A549 treated with dexamethasone at 1 μM for 4 hours (cell line): ENCODE results near the gene IRF2BP1. TPM values are rescaled to one million over a fixed set of nuclear protein-coding genes. Genes with fewer than 3 reads are reported as not detected.

Experiments
- total RNA-seq: library from RNA; stranded (reverse); fragments of 200-300 nt; extraction: Qiagen RNA extraction; gene quantifications from 5 replicates; pipeline ENCODE4 v1.2.3, GENCODE V29; 2022

Gene IRF2BP1
- 20.8 to 37.5 TPM (median 33.3 TPM) in 5 replicates for total RNA-seq

GRCh38 chr19:45885556-45886426, at the start of gene IRF2BP1:
Gene IRF2BP1 (minus strand): TSS chr19:45886141. CDS start chr19:45885774, 367 bp downstream.

GRCh38 chr19:45913874-45914830, 28.2 kb upstream of the IRF2BP1 start, which contains the start of gene NANOS2:
Gene NANOS2 (minus strand): TSS chr19:45914778. CDS start chr19:45914693, 85 bp downstream.

GRCh38 chr19:45901912-45902650, 16.1 kb upstream of the IRF2BP1 start, which contains the start of gene MYPOP:
Gene MYPOP (minus strand): TSS chr19:45902613. CDS start chr19:45901773, 840 bp downstream.

GRCh38 chr19:45863840-45864628, 21.9 kb downstream of the IRF2BP1 start, which contains the start of gene FOXA3:
Gene FOXA3 (plus strand): TSS chr19:45864326. CDS start chr19:45864457, 131 bp downstream.

GRCh38 chr19:45862564-45863334, 23.2 kb downstream of the IRF2BP1 start, which contains the start of gene SYMPK:
Gene SYMPK (minus strand): TSS chr19:45863147. CDS start chr19:45854495, 8,652 bp downstream.

Other genes starting within 250 kb of the IRF2BP1 start
- 19.7 to 25.5 TPM (median 24.2 TPM) in 5 replicates for gene EML2, start 246.7 kb downstream of the IRF2BP1 start, total RNA-seq
- gene GIPR, start 217.9 kb downstream of the IRF2BP1 start, total RNA-seq: 1.4 to 4.1 TPM (median 2.4 TPM) in 5 replicates
- gene SNRPD2, start 194.2 kb downstream of the IRF2BP1 start, total RNA-seq: 660 to 1,062 TPM (median 681 TPM) in 5 replicates
- gene QPCTL, start 193.5 kb downstream of the IRF2BP1 start, total RNA-seq: 7.4 to 8.9 TPM (median 8.4 TPM) in 5 replicates
- gene FBXO46, start 155.2 kb downstream of the IRF2BP1 start, total RNA-seq: 7.0 to 12.9 TPM (median 10.9 TPM) in 5 replicates
- gene MEIOSIN, start 152.7 kb downstream of the IRF2BP1 start, total RNA-seq: 0.02 to 0.09 TPM (median 0.05 TPM) in 5 replicates
- 13.3 to 26.4 TPM (median 25.2 TPM) in 5 replicates for gene SIX5, start 116.9 kb downstream of the IRF2BP1 start, total RNA-seq
- gene DMPK, start 103.7 kb downstream of the IRF2BP1 start, total RNA-seq: 24.2 to 45.1 TPM (median 38.9 TPM) in 5 replicates
- gene DMWD, start 93.3 kb downstream of the IRF2BP1 start, total RNA-seq: 16.2 to 37.1 TPM (median 33.7 TPM) in 5 replicates
- 0.04 TPM in 2 of 5 replicates, not detected in the others for gene RSPH6A, start 70.8 kb downstream of the IRF2BP1 start, total RNA-seq
- gene SYMPK, start 23.0 kb downstream of the IRF2BP1 start, total RNA-seq: 44.8 to 77.4 TPM (median 74.5 TPM) in 5 replicates
- gene FOXA3, start 21.8 kb downstream of the IRF2BP1 start, total RNA-seq: 0.51 to 0.93 TPM (median 0.73 TPM) in 5 replicates
- gene MYPOP, start 16.5 kb upstream of the IRF2BP1 start, total RNA-seq: 5.6 to 10.4 TPM (median 9.7 TPM) in 5 replicates
- 0.07 TPM in 1 of 5 replicates, not detected in the others for gene NANOS2, start 28.6 kb upstream of the IRF2BP1 start, total RNA-seq
- gene NOVA2, start 87.7 kb upstream of the IRF2BP1 start, total RNA-seq: 1.0 to 1.7 TPM (median 1.3 TPM) in 5 replicates
- gene CCDC61, start 109.3 kb upstream of the IRF2BP1 start, total RNA-seq: 3.4 to 5.8 TPM (median 5.7 TPM) in 5 replicates
- not detected in 5 replicates for gene PGLYRP1, start 136.9 kb upstream of the IRF2BP1 start, total RNA-seq
- 0.16 to 0.52 TPM (median 0.47 TPM) in 5 replicates for gene IGFL4, start 154.9 kb upstream of the IRF2BP1 start, total RNA-seq
- 0.15 to 0.44 TPM (median 0.29 TPM) in 3 of 5 replicates, not detected in the others for gene IGFL3, start 238.5 kb upstream of the IRF2BP1 start, total RNA-seq